T-helper 2 cell treated with Interferon-gamma antibody and Interleukin-4, amounts not matched to agents 100 ng/mL and 5 ng/mL, for 36 hours (primary cell): Measurements from ENCODE around the gene WDFY1. TPM values are rescaled to one million over a fixed set of nuclear protein-coding genes. Genes with fewer than 3 reads are reported as not detected.

Source experiments
- intact Hi-C: fragments of 100-400 bp; cut with micrococcal nuclease; formaldehyde crosslinking; loops from one replicate; pipeline ENCODE4 v1.15.1; 2023
- total RNA-seq: library from RNA; stranded (reverse); gene quantifications from 2 replicates; pipeline ENCODE4 v1.2.3, GENCODE V29; 2022

Gene WDFY1
- total RNA-seq, 1 donor from 2014 or later: 59.7 TPM

DNA sequence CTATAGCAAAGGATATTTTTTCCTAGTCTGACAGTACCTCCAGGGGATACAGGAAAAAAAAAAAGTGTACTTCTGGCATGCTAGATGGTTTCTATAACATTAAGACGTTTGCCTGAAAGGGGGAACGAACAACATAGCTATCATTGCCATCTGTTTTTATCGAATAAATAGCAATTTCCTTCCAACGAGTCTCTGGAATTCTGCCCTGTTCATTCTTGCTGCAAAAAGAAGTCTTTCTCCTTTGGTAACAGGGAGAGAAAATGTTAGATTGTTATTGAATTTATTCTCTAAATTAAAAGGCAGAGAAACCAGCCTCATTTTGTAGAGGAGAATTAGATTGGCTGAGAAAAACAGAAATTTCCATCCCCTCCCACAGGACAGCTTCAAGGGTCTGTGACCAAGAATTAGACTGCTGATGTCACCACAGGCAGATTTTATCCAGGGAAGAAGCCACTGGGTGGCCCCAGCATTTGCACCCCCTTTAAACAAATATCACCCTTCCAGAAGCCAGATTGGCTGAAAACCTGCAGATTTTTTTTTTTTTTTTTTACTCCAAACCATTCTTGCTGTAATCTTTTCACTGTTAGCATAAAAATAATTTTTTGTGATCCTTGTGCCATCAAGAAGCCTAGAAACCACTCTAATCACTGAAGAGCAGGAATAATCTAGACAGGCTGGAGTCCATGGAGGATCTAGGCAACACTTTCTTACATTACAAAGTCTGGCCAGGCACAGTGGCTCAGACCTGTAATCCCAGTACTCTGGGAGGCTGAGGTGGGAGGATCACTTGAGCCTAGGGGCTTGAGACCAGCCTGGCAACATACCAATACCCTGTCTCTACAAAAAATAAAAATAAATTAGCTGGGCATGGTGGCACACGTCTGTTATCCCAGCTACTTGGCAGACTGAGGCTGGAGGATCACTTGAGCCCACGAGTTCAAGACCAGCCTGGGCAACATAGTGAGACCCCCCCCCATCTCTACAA, 12.0 kb downstream of the WDFY1 start:
- intact Hi-C loops: no loop called here

DNA sequence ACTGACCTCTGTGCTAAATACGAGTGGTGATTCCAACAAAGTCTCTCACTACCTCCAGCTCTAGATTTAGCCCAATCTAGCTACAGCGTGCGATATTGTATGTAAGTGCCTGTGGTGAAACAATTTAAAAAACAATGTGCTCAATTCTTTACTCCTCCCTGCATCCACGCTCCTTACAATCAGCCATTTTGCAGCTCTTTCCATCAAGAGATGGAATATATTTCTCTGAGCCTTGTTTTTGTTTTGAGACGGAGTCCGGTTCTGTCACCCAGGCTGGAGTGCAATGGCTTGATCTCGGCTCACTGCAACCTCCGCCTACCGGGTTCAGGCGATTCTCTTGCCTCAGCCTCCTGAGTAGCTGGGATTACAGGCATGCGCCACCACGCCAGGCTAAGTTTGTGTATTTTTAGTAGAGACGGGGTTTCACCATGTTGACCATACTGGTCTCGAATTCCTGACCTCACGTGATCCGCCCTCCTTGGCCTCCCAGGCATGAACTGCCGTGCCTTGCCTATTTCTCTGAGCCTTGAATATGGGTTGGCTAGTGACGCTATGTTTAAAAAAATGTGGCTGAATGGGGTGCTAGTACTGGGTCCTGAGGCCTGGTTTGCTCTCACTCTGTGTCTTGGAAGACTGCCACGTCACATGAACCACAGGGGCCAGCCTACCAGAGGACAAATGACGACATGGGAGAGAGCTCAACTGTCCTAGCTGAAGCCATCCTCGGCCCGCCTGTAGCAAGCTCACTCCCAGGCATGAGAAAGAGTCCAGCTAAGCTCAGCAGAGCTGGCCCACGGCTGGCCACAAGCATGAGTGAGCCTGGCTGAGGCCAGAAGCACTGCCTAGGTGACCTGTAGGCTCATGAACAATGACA, 14.8 kb downstream of the WDFY1 start:
- intact Hi-C loops: no loop called here

DNA sequence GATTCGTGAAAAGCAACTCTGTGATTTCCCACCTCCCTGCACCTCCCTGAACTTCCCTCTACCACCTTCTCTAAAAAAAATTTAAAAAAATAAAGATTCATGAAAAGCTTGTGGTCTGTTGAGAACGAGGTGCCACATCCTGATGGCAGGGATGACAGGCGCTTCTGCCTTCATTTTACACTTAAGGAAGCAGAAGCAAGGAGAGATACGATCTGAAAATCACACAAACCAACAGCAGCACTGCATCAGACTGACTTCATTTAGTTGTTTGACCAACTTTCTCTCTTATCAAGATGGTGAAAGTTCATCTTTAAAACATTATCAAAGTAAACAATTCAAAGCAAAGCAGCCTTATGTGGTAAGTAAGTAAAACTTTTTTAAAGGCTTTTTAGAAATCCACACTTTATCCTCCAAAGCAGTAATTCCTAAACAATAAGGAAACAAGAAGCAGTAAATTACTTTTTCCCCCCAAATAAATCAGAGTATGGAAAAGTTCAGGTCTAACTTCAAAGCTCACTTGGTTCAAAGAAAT, 15.5 kb downstream of the WDFY1 start:
- intact Hi-C loops: loop anchor here (1.0 kb wide), 3 partner anchors 8 to 28 kb away; partner anchors contain the start of genes MRPL44 and WDFY1

DNA sequence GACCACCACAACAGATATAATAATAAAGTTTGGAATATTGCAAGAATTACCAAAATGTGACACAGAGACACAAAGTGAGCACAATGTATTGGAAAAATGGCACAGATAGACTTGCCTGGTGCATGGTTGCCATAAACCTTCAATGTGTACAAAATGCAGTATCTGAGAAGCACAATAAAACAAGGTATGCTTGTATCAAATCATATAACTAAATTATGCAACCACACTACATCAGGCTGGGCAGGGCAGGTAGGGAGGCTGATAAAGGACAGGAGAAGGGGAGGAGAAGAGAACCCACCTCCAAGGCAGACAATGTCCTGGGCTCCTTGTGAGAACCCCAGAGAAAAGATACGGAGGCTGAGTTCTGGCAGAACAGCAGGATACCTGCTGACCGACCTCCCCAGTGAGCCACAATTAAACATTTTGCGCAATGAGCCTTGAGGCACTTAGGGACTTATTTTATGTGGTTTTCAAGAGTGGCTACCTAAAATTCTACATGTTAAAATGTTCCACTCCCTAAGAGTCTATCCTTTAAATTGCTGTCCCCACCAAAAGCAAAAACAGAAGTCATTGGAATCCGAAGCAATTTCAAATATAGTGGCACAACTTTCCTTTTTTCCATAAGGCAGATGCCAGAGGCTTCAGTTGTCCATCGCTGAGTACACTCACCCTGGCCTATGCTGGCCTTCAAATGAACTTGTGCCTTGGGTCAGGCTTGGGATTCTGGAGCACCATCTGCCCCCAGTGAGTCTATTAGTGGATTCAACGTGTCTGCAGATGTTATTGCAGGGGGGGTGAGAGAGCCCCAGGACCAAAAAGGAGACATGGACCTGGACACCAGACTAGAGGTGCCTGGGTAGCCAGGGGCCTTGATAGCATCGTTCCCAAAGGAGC, 16.8 kb downstream of the WDFY1 start:
- intact Hi-C loops: loop anchor here (1.0 kb wide), 3 partner anchors 9 to 29 kb away; partner anchors contain the start of genes MRPL44 and WDFY1

DNA sequence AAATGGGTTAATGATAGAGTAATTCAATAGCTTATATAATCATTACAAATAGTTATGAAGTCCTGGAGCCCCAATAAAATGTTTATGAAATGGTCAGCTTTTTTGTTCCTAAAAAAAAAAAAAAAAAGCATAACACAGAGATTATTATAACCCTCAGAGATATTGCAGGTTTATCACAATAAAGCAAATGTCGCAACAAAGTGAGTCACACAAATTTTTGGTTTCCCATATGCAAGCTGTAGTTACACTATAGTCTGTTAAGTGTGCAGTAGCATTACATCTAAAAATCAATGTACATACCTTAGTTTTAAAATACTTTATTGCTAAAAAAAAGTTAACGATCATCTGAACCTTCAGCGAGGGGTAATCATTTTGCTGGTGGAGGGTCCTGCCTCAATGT, 20.0 kb downstream of the WDFY1 start:
- intact Hi-C loops: no loop called here

- intact Hi-C loops: no loop called here
These were observed 21.2 kb downstream of the WDFY1 start for GRCh38 chr2:223923976-223924375.

DNA sequence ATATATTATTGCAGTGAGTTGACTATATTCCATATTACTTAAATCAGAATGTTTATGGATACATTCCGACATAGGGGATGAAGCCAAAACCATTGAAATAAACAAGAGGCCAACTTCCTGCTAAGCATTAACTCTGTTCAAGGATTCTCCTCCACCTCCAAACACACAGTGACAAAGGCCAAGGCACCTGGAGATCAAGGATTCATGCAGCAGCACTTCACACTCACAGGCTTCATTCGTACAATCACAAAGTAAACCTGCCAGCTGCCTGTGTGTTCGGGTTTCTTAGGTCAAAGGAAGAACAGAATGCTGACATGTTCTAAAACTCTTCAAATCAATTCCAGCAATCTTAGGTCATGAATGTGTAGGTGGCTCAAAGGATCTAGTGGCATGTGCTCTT, 22.8 kb downstream of the WDFY1 start:
- intact Hi-C loops: no loop called here

- intact Hi-C loops: no loop called here
These were observed 23.9 kb downstream of the WDFY1 start for GRCh38 chr2:223921204-223921603.

DNA sequence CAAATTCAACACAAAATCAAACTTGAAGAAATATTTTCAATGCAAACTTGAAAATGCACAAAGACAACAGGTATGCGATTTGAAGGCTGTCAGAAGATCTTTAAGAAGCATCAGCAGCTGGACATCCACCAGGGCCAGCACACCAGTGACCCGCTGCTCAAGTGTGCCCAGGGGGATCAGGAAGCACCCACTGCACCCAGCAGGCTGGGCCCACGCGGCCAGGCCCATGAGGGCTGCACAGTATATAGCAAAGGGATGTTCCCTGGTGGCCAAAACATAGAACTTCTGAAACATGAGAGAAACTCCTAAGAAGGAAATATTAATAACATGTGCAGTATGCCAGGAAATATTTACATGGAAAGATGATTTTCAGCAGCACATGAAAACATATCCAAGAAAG, 25.0 kb downstream of the WDFY1 start:
- intact Hi-C loops: no loop called here

- intact Hi-C loops: no loop called here
These were observed 26.4 kb downstream of the WDFY1 start for GRCh38 chr2:223918671-223919134.

DNA sequence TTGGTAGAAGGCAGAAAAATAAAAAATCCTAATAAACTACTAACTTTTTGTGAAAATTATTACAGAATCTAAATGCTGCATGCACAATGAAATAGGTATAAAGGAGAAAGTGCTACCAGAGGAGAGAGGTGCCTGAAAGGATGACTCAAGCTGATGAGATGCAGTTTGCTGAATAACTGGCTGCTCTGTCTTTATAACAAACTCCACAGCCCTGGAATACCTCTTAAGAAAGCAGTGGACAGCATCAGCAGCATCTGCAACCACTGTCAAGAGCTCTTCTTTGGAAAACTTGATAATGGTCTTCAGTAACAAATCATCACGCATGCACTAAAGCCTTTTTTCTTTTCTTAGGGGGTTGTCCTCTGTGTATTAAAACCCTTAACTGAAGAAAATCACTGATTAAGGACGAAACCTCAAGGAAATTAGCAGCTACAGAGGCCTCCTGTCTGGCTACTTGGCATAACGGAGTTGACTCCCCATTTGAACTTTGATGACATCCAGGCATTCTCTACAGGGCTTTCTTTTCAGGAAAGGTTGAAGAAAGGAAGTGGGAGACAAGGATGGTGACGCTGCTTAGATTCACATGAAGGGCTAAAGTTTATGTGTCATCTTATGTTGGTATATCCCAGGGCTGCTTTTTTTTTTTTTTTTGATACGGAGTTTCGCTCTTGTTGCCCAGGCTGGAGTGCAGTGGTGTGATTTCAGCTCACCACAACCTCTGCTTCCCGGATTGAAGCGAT, 28.8 kb downstream of the WDFY1 start:
- intact Hi-C loops: no loop called here

DNA sequence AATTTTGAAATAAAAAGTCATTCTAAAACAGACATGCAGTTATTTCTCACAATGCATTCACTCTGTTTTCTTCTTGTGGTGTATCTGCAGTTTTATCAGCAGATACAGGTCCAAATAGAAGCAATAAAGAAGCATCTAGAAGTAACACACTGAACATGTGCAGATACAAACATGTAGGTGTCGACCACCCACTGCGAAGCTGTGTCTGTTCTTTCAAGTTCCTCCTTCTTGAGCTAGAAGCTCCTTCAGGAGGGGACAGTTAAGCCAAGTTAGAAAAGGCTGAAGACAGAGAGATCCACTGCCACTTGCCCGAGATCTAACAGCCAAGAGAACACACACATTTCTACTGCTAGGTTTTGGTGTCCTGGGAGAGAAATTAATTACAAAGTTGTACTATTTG, 30.1 kb downstream of the WDFY1 start:
- intact Hi-C loops: no loop called here

DNA sequence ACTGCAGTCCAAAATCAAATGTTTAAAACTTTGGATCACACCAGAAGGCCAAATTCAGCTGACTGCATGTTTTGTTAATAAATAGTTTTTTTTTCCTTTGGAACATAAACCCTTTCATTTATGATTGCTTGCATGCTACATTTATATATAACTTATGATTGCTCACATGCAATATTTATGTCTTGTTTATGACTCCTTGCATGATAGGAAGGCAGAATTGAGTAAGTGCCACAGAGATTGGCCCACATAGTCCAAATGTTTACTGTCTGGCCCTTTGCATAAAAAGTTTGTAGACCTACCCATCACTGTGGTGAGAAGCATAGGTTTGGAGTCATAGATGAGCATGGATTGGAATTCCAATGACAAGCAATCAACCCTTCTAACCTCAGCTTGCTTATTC, 30.8 kb downstream of the WDFY1 start:
- intact Hi-C loops: no loop called here

GRCh38 chr2:223909001-223909741, 36.0 kb downstream of the WDFY1 start:
- intact Hi-C loops: no loop called here

GRCh38 chr2:223908304-223908998, 36.7 kb downstream of the WDFY1 start:
- intact Hi-C loops: no loop called here

DNA sequence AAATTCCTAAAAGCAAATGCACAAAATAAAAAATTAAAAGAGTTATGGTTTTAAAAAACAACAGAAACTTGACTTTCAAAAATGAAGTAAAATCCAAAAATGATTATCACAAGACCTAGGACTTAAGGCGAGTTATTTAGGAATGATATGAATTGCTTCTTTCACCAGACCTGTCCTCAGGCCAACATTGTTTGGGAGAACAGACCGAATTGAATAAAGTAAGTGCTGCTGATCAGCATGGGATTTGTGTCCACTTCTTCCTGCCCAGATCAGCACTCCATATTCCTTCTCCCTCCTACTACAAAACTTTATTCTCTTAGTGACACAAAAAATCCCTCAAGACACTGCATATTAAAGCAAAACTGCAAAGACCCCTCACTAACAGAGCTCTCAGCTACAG, 39.1 kb downstream of the WDFY1 start:
- intact Hi-C loops: no loop called here

DNA sequence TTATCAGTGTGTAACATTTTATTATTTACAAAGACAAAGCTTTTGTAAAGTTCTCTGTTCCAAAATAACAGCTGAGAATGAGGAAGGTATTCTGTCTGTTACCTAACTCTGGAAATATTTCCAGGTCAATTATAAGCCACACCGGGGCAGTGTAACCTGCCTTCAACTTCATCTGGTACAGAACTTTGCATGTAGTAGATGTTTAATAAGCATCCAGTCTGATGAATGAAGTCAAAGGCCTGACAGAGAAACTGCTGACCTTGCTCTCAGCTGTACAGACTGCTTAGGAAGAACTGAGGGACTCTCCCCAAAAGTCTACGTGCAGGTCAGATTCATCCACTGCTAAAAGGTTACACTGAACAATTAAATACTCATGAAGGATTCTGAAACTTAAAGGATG, 43.3 kb downstream of the WDFY1 start:
- intact Hi-C loops: no loop called here

DNA sequence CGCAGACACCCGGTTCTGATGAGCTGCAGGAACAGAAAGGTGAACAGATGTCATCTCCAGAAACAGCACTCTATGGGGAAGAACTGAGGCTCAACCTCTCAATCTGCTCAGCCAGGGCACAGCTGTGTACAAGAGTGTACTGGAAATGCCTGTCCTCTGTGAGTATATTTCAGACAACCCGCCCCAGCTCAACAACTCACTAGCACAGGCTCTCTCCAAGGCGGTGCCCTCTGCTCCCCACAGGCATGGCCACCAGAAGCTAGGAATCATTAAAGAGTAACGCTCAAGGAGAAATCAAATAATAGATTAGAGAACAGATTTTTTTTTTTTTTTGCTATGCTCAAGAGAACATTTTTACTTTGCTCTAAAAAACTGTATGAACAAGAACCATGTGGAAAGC, 43.8 kb downstream of the WDFY1 start:
- intact Hi-C loops: no loop called here

DNA sequence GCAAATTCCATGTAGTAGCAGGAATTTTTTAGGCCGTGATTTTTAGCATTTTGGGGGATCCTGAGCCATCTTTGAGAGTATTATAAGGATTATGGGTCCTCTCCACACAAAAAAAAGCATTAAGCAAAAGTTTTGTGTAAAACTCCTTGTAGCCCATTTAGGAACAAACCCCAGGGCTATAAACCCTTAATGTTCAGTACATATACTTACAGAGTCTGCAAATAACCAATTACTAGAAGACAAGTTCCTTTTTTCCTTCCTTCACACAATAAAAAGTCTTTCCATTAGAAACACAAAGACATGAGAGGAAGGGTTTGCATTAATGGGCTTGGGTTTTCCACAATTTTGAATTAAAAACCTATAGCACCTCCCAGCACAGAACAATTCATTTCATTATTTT, 44.6 kb downstream of the WDFY1 start:
- intact Hi-C loops: no loop called here
